Raji (cell line): ENCODE data around the gene STAC2.
A peak's percentile ranks its signal among the peaks of the same experiment; 100 is the strongest.

ENCODE experiments used
- POLR2A ChIP-seq: IDR thresholded peaks from 2 replicates; pipeline ENCODE4 v1.6.1; 2011; ENCODE audit warnings: low read depth, low read length, control low read depth; ENCODE audit not compliant: insufficient read depth

Gene STAC2

DNA sequence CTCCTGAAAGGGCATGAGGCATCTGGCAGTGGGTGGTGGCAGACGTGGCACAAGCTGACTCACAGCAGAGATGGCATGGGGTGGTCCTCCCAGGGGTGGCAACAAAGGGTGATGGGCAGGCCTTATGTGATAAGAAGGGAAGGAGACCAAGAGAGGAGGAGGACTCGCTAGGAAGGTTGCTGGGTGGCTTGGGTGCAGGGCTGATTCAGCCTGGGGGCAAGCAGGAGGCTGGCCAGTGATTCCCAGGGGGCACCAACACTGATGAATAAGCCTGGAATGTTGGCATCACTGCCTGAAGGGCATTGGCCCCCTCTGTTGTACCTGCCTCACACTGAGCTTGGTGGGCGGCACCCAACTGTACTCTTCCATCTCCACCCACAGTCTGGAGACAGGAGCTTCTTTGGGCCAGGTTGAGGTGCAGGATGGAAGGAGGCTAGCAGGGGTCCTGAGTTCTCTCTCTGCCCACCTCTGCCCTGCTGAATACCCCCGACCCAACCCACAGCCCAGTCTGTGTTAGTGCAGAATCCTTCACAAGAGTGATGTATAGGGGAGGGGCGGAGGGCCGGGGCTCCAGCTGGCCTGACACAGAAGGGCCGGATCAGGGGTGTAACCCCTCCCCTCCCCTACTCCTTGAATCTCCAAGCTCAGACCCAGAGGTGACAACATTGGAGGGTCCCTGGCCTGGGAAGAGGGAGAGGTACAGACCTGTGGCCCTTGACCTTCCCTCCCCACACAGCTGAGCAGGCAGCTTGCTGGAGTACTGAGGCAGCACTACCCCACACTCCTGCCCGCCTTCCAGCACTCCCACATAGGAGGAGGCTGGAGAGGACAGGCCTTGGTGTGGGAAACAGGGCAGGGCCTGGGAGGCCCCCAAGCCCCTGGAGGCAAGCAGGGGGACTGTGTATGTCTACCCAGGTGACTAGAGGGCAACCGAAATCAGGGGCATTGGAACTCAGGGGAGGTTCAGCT is 2.6 kb downstream of the STAC2 start:
- TF ChIP-seq POLR2A = no peak

DNA sequence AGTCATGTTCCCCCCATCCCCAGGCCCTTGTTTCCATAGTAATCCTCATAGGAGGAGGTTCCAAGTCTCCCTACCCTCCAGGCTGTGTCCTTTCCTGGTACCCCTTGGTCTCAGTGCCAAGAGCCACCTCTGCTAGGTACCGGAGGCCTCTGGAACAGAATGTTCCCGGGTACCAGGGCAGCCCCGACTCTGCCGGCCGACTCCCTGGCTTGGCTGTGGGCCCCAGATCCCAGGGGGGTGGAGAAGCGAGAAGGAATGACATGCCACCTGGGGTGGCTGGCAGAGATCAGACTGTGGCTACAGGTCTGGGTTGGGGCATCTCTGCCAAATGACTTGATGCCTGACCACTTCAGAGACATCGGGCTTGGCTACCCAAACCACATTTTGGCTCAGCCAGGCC is 3.6 kb downstream of the STAC2 start:
- no peak for TF ChIP-seq POLR2A

DNA sequence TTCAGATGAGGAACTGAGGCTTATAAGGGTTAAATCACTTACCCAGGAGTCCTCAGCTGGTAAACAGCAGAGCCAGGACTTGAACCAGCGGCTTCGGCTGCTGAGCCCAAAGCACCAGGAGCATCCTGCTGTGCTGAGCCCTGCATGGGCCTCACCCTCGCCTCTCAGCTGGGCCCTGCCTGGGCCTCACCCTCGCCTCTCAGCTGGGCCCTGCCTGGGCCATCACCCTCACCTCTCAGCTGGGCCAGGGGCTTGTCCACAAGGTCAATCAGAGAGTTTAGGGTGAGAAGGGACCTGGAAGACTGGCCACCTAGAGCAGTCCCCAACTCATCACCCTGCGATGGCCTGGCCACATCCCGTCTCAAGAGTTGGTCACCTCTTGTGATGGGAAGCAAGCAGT is 4.2 kb downstream of the STAC2 start:
- TF ChIP-seq POLR2A = no peak

DNA sequence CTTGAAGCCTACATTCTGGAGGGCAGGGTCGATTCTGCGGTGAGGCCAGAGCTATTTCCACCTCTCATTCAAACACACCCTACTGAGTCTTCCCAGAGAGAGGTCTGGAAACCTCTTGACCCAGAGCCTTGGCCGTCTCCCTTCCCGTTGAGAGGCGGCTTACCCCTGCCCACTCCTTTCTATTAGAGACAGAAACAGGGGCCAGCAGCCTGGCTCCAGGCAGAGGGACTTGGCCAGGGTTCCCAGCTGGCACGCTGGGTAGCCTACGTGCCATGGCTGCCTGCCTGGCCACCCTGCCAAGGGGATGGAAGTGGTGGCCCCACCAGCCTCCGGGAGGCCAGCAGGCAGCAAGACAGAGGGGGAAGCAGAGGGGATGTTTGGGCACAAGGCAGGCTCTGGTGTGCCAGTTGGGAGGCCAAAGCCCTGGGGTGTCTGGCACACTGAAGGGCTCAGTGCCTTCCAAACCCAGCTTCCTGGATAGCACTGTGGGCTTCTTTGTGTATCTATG is 6.0 kb downstream of the STAC2 start:
- TF ChIP-seq POLR2A = no peak

DNA sequence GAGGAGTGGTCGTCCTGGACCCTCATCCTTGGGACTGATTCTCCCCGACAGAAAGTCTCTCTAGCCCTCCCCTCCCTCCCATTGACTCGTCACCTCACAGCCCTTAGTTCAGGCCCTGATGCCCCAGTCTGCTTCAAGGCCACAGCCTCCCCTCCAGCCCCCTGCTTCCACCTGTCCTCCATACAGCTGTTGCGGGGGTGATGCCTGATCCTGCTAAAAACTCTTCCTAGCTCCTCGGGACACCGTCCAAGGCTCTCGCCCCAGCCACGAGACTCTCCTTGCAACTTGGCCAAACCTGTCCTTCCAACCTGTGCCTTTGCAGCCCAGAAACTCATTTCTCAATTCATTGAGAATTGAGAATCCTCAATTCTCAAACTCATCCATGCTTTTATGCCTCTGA is 6.8 kb downstream of the STAC2 start:
- no peak for TF ChIP-seq POLR2A

DNA sequence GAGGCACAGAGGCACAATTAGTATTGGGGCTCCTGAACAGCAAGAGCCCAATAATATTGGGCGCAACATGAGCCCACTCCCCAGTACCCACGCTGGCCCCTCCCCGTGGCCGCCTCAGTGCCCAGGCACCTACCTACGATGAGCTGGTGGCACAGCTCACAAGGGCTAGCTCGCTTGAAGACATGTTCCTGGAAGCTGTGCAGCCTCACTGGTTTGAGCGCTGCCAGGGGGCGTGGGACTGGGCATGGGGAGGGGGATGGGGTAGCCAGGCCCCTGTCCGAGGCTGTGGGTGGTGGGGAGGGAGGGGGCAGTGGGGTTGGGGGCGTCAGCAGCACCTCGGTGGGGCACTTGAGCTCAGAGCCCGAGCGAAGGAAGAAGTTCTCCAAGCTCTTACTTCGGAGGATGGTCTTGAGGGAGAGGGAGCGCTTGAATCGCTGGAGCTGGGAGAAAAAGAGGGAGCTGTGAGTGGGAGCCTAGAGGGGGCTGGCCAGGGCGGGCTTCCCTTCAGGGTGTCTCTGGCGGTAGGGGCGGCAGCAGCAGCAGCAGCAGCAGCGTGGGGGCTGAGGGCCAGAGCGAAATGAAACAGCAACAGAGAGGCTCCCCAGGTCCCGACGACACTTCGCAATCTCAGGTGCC is 7.9 kb downstream of the STAC2 start:
- TF ChIP-seq POLR2A = no peak

DNA sequence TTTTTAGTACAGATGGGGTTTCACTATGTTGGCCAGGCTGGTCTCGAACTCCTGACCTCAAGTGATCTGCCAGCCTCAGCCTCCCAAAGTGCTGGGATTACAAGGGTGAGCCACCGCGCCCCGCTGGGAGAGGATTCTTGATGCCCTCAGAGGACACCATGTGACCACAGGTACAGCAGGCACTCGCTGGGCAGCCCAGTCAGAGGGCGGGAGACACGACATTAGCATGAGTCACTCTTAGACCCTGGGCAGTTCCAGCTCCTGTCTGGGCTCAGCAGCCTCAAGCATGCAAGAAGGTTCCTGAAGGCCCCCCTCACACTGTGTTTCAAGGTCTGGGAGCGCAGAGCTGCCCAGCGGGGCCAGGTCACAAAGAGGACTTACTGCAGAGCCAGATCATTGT is 11.9 kb downstream of the STAC2 start:
- no peak for TF ChIP-seq POLR2A

DNA sequence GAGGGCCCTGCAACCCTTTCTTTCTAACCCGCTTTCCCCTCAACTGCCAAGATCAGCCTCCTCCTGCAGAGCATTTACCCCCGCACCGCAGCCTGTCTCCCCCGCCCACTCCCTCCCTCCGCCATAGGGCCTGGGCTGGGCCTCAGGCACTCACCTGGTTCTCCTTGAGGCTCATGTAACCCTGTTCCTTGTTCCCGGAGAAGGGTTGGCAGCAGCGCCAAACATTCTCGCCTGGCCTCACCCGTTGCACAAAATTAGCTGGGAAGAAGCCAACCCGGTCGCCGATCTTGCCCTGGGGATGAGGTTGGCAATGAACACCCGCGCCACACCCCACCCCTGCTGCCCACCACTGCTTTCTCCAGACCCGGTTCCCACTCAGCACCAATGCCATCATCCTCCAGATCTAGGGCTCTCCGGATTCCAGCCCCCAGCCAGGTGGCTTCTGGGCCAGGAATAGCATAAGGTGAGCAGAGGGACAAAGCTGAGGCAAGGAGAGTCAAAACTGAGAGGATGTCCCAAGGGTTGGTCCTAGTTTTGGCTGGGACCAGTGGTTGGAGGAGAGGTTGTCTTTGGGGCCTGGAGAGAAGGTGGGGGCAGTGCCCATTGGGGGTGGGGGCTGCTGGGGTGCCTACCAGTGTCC is 12.8 kb downstream of the STAC2 start:
- TF ChIP-seq POLR2A = no peak

DNA sequence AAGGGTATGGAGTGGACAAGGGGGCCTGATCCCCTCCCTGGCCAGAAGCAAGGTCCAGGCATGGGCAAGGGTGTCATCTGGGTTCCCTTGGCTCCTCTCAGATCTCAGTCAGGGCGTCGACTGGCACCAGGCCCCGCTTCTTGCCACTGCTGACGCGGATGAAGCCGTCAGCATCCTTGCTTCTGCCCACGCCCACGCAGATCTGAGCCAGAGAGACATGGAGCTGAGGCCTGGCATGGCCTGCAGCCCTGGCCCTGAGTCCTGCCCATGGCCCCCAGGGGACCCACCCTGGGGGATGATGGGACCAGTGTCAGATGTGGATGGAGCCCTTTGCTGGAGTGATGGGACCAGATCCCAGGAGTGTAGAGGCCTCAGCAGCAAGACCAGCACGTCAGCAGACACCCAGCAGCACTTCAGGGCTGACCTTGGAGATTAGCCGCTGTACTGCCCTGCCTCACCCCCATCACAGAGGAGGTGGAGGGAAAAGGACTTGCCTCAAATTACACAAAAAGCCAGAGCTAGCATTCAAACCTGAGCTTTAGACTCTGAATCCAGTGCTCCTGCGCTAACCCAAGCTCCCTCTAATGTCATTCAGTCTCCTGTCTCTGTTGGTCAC is 13.4 kb downstream of the STAC2 start:
- no peak for TF ChIP-seq POLR2A

DNA sequence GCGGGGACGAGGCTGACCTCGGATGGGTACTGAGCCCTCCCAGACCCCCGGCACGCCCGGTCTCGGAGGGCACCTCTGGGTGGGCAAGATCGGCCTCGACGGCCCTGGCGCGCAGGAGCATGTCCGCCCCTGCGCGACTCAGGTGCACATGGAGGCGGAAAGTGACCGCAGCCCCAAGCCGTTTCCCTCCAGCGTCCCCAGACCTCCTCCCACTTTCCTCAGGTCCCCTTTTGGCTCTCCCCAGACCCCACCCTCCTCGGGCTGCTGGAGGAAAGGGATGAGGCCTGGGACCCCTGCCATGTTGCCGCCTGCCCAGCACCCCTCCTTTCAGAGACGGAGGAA is 15.7 kb downstream of the STAC2 start:
- TF ChIP-seq POLR2A = no peak

DNA sequence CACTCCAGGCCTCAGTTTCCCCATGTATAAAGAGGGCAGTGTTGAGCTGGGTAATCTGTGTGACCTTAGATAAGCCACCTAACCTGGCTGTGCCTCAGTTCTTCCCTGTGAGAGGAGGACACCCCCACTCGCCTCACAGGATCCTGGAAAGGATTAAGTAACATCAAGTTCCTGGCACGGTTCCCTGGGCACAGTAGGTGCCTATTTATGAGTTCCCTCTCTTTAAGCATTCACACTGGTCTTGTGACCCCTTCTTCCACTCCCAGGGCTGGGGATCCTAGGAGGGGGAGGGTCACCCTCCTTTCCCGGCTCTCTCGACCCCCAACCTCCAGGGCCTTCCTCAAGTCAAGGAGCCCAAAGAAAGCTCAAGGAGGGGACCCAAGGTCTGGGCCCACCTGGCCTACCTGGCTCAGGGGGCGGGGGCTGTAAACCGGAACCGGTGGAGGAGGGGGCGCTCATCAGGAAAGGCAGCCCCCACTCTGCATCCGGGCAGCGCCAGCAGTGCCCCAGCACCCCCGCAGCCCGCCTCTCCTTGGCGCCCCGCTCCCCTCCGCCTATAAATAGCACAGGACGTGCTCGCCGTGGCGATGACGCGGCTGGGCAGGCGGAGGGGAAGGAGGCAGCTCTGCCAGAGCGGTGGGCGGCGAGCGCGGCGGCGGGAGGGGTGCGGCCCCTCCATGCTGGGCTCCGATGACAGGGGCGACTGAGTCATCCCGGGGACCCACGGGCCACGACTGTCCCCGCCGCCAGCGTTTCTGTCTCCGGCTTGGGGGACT is 16.2 kb downstream of the STAC2 start:
- no peak for TF ChIP-seq POLR2A

DNA sequence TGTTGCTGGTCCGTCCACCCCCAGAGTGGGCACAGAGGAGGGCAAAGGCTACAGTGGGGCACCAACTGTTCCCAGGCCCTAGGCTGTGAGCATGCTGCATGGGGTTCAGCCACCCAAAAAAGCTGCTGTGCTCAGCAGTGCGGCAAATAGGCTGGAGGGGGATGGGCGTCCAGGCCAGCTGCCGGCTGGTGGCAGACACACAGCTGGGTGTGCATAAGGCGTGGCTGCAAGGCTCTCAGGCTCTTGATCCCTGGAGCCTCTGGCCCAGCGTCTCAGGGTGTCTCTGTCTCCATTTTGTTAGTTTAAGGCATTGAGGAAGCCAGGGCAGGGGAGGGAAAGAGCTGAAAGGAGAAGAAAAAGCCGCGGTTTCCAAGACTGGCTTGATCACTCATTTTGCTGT is 16.9 kb downstream of the STAC2 start:
- TF ChIP-seq POLR2A = peak; percentile 43

DNA sequence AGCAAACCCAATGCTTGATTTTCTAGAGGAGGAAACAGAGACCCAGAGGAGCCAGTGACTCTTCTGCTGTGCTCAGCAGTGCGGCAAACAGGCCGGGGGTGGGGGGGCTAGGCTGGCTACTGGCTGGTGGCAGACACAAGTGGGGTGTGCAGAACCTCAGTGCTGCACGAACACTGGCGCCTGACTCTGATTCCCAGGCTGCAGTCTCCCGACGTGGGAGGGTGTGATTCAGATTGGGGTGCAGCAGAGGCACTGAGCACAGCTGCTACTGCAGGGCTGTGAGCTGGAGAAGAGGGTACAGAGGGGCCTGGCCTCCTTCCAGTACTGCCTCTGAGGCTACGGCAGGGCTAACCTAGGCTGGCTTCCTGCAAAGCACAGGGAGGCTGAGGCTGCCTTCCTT is 17.6 kb downstream of the STAC2 start:
- no peak for TF ChIP-seq POLR2A

DNA sequence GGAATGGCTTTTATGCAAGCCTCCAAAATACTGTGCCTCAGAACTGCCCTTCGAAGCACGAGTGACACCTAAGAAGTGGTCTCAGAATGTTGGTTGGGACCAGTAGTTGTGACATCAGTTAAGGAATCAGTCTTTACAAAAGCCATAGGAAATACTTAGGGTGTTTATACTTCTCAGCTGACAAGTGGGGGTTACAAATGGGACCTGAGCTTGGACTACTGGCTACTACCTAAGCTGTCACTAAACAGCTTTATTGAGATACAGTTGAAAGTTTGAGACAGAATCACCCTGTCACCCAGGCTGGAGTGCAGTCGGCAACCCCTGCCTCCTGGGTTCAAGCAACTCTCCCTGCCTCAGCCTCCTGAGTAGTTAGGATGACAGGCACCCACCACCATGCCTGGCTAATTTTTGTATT is 20.6 kb downstream of the STAC2 start:
- peak; percentile 41; the same call in 1 of the 2 replicates for TF ChIP-seq POLR2A

DNA sequence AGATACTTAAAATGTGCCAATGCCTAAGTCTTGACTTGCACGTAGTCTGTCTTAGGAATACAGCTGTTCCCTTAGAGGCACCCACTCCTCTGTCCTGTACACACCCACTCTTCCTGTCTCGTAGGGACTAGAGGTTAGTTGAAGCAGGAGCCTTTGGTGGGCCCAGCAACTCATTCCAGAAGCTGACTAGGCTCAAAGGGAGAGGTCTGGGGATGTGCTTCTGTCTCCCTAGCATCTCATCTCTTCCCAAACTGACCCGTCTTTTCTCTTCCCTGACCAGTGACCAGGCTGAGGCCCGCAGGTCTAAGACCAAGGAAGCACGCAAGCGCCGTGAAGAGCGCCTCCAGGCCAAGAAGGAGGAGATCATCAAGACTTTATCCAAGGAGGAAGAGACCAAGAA is 21.5 kb downstream of the STAC2 start:
- TF ChIP-seq POLR2A = no peak
